ENCODE results near the gene SNX10.

DNA sequence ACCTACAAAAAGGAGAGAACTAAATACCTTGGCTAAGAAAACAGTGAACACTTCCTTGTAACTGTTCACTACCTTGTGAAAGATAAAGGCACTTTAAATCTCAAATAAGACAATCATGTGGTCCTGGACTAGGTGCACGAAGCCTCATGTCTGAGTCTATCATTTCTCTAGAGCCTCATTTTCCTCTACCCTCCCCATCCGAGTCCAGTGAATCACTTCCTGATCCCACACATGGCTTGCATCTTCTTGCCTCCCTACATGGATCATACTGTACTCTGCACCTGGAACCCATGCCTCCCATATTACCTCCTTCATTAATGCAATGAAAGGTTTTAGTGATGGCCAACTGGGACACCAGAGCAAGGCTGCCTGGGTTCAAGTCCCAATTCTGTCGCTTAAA is 34.5 kb downstream of the SNX10 start:
- TF ChIP-seq CTCF (IDR thresholded peaks at IDR 0.05) (no peak), POLR2A (IDR thresholded peaks at IDR 0.05) (no peak)
